GM21576 (cell line): ENCODE measurements around the gene PRSS21.

Experiments
- ATAC-seq: cut with Tn5 transposase; IDR thresholded peaks from one replicate; pipeline ENCODE4 v1.9.1; 2021; ENCODE audit warnings: mild to moderate bottlenecking, moderate library complexity; ENCODE audit not compliant: unreplicated experiment

The PRSS21 gene

DNA sequence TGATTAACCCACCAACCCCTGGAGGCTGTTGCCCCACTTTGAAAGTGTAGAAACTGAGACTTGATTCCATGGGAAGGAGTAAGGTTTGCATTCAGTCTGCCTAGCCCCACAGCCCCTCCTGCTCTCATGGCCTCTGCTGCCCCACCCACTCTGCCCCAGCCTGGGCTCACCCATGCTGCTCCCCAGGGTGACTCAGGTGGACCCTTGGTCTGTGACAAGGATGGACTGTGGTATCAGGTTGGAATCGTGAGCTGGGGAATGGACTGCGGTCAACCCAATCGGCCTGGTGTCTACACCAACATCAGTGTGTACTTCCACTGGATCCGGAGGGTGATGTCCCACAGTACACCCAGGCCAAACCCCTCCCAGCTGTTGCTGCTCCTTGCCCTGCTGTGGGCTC, 12.3 kb upstream of the PRSS21 start:
- no peak for ATAC-seq

GRCh38 chr16:2806286-2806685, 10.8 kb upstream of the PRSS21 start:
- ATAC-seq = no peak

- no peak for ATAC-seq
These were observed 8.9 kb upstream of the PRSS21 start for GRCh38 chr16:2808181-2808580.

DNA sequence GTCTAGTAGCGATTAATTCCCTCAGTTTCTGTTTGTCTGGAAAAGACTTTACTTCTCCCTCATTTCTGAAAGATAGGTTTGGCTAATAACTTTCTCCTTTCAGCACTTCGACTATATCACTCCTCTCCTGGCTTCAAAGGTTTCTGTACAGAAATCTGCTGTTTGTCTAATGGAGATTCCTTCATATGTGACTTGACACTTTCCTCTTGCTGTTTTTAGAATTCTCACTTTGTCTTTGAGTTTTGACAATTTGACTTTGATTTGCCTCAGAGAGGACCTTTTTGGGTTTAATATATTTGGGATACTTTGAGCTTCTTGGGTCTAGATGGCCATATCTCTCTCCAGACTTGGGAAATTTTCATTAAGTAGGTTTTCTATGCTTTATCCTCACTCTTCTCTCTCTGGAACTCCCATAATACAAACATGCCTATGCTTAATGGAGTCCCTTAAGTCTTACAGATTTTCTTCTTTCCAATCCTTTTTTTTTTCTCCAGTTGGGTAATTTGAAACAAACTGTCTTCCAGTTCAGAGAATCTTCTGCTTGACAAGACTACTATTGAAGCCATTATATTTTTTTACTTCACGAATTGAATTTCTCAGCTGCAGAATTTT, 7.8 kb upstream of the PRSS21 start:
- no peak for ATAC-seq

DNA sequence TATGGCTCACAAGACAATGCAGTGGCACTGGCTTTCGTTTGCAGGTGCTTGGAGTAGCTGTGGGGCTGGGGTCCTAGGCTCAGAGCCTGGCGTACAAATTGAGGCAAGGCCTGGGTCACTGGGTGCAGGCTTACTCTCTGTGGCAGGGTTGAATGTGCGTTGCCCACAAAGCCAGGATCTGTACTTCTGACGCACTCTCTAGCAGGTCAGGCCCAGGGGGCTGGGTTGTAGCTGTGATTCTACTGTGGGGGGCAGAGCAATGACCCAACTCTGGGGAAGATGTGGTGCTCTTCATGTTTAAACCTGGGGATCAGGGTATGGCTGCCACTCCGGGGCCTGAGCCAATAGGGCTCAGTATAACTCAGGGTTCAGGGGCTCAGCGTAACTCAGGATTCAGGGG, 6.4 kb upstream of the PRSS21 start:
- no peak for ATAC-seq

GRCh38 chr16:2811703-2812471, 5.2 kb upstream of the PRSS21 start:
- ATAC-seq = no peak

- ATAC-seq = no peak
These were observed 3.2 kb upstream of the PRSS21 start for GRCh38 chr16:2813771-2814221.

DNA sequence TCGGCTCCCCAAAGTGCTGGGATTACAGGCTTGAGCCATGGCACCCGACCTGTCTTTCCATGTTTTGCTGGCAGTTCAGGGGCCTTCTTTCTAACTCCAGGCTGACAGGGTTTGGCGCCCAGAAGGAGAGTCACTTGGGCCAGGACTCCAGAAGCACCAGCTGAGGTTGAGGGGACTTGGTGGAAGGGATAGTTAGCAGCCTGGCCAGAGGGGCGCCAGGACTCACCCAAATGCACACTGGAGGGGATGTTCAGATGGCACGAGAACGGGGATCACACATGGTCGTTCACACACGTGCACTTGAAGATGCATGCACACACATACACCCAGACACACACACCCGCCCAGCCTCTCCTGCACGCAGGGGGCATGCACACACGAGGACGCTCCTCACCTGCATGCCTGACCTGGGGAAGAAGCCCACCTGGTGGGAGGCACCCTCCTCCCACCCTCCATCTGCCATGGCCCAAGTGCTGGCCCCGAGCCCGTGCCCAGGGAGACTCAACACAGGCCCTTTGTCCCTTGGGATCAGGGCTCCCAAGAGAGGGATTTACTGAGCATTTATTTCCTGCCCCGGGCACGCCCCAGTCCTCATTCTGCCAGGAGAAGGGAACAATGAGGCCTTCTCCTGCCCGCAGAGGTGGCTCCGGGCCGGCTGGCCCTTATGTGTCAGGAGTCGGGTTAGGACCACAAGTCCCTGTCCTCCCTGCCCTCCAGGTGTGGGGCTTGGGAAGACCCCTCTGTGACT, 2.3 kb upstream of the PRSS21 start:
- no peak for ATAC-seq

DNA sequence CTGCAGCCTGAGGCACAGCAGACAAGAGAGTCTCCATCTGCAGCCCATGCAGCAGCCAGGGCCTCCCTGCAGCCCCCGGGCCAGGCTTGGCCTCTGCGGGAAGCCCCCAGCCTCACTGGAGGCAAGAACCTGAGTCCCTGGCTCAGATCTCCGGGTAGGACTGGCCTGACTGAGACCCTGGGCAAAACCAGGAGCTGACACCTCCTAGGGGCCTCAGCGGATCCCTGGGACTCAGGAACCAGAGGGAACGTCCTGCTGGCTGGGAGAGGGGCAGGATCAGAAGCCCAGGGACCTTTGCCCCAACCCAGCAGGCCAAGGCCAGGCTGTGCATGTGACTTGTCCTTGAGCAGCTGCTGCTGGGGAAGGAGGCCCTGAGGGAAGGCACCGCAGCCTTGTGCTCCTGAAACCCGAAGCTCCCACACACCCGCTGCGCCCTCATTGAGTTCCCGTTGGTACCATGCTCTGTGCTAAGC, 1.7 kb upstream of the PRSS21 start:
- ATAC-seq = no peak

DNA sequence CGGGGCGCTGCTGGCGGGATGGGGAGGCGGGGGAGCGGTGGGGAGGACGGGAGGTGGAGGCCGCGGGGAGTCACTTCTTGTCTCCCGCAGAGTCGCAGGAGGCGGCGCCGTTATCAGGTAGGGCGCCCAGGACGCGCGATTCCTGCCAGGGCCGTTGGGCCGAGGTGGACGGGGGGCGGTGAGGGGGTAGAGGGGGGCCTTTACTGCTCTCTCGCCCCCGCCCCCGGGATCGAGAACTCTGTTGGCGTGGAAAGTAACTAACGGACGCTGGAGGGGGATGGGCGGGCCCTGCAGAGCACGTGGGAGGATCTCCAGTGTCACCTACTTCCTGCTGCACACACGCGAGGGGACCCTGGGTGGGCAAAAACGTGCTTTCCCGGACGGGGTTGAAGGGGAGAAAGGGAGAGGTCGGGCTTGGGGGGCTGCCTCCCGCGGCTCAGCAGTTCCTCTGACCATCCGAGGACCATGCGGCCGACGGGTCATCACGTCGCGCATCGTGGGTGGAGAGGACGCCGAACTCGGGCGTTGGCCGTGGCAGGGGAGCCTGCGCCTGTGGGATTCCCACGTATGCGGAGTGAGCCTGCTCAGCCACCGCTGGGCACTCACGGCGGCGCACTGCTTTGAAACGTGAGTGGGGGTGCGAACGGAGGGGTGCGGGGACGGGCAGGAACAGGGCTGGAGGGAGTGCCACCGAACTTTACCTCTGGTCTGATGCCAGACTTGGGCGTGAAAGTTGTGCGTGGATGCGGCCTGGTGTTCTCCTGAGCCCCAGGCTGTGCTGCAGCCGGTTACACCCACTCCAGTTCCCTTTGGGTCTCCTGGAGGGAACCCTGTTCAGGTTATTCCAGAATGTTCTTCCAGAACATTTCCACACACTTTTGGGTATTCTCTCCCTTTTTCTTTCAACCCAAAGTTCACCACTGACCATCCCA, 569 bp downstream of the PRSS21 start:
- no peak for ATAC-seq

GRCh38 chr16:2818272-2818876, 1.3 kb downstream of the PRSS21 start:
- ATAC-seq = no peak

DNA sequence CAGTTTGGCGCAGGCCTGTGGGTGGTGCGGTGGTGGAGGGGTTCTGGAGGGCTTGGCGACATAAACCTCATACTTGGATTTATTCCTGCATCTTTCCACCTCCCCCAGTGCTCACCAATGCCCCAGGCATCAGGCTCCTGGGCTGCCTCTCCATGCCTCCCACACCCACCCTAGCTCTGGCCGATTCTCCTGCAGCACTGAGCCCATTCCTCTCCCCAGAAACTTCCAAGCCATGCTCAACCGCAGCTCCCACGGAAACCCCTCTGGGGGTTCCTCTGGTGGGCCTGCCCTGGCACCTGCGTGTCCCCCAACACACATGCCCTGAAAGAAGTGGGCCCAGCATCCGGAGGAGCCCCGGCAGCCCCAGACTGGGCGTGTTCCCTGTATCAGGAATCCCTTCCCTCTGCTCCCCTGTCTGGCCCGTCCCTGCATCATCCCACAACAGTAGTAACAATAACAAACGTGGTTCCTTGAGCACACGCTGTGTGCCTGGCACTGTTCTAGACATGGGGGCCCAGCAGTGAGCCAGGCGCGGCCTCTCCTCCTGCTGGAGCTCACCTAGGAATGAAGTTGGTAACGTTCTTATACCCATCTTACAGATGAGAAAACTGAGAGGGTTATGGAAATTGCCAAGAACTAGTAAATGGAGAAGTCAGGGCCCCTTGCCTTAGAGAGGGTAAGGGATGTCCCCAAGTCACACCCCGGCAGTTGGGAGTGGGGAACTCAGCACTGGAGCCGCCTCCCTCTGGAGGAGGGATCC, 2.3 kb downstream of the PRSS21 start:
- no peak for ATAC-seq

DNA sequence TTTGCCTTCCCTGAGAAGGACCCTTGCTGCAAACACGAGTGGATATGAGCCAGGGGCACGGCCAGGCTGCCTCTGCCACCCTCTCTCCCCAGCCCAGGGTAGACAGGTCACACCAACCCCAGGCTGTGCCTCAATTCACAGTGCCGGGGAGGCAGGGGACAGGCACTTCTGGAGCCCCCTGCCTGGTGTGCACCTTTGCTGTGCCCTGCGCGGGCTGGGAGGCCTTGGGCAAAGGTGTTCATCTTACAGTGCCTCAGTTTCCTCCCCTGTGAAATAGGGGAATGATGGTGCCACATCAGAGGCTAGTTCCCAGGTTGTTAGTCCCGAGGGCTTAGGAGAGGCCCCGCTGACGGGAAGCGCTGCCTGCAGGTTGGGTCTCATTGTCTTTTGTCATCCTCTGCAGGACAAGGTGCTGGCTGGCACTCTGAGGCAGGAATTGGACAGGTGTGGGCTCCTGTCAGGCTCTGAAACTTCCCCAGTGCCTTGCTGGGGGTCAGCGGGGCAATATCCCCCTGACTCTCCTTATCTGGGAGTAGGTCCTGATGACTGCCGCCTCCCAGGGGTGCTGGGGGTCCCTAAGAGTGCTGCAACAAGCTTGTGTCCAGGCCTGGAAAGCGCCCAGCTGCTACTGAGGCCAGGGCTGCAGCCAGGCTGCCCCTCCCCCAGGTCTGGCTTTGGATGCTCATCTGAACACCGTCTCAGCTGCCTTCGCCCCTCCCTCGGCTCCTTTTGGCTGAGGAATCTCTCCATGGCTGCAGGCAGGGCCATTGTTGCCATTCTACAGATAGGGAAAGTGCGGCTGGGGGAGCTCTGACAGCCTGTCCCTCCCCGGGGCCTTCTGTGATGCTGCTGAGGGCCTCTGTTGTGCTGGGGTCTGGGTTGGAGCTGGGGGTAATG, 3.1 kb downstream of the PRSS21 start:
- ATAC-seq = no peak

- no peak for ATAC-seq
These were observed 3.9 kb downstream of the PRSS21 start for GRCh38 chr16:2820836-2821486.

GRCh38 chr16:2821487-2822157, 4.6 kb downstream of the PRSS21 start:
- ATAC-seq = no peak

DNA sequence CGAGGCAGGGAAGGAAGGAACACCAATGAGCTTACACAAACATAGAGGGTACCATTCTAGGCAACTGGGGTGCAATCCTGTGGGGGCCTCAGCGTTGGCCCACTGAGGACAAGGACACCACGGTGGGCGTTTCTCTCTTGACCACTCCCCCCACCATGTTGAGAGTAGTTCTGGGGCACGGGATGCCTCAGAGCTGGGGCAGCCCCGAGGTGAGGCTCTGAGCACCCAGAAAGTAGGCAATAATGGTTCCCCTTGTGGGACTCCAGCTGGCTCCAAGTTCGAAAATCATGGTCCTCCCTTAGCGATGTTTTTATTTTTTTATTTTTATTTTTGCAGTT, 5.1 kb downstream of the PRSS21 start:
- no peak for ATAC-seq

DNA sequence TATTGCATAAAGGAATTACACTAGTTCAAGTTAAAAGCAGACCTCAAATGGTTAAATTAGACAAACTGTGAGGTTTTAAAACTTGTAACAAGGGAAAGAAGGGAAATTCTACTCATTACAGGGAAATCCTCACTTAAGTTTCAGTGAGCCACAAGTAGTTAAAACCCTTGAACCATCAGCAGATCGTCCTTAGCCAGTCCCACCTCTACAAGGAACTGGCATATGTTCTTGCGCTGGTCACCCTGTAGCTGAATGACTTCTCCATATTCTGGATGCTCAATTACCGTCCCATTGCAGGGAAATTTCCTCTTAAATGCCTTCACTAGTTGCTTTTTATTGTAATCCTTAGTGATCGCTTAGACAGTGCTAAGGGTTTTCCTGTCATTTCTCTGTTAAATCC, 5.5 kb downstream of the PRSS21 start:
- no peak for ATAC-seq

GRCh38 chr16:2824626-2825025, 7.6 kb downstream of the PRSS21 start:
- ATAC-seq = no peak
